Body of pancreas (tissue), 4 donors: ENCODE results near the gene CHAF1A.

Source experiments
- CTCF ChIP-seq, 7 experiments: fragments of 450-650 bp in 4 of 7; fragments of 200-600 bp in 3 of 7; sonication (generic) in 3 of 7; IDR thresholded peaks; one replicate each; pipeline ENCODE4 v1.5.1; 2016 to 2019; ENCODE audit warnings: antibody characterized with exemption in 7 of 7
- POLR2A ChIP-seq, 3 donors: fragments of 450-650 bp; IDR thresholded peaks; one replicate each; pipeline ENCODE4 v1.6.1; 2016; ENCODE audit warnings: antibody characterized with exemption in 3 of 3, mild to moderate bottlenecking in 2 of 3

- TF ChIP-seq POLR2A (IDR thresholded peaks at IDR 0.05) (no peak), CTCF (IDR thresholded peaks at IDR 0.05) (no peak)
Measured at GRCh38 chr19:4393947-4394590, 8.4 kb upstream of the CHAF1A start.
